Breast epithelium (tissue), 3 donors: Measurements from ENCODE around the gene DDX54.

ENCODE experiments used
- CTCF ChIP-seq, 3 donors: fragments of 450-650 bp; IDR thresholded peaks; one replicate each; pipeline ENCODE4 v1.5.1; 2016 to 2017; ENCODE audit warnings: antibody characterized with exemption in 3 of 3, mild to moderate bottlenecking in 3 of 3, moderate library complexity in 3 of 3
- POLR2A ChIP-seq: fragments of 450-650 bp; IDR thresholded peaks from one replicate; pipeline ENCODE4 v1.6.1; 2016; ENCODE audit warnings: antibody characterized with exemption, mild to moderate bottlenecking, moderate library complexity
- POLR2AphosphoS5 ChIP-seq, 3 donors: sonication (generic); formaldehyde crosslinking; IDR thresholded peaks; one replicate each; pipeline ENCODE4 v1.6.1; 2017; ENCODE audit warnings: antibody characterized with exemption in 3 of 3

GRCh38 chr12:113181975-113182374, 3.3 kb downstream of the DDX54 start:
- TF ChIP-seq CTCF (IDR thresholded peaks at IDR 0.05), result no peak
- no peak for TF ChIP-seq POLR2A
- no peak for TF ChIP-seq POLR2AphosphoS5 (IDR thresholded peaks at IDR 0.05)
